Gastrocnemius medialis (tissue), 4 donors: ENCODE data around the gene RRAGB. TPM values are rescaled to one million over a fixed set of nuclear protein-coding genes. Genes with fewer than 3 reads are reported as not detected.
"Not testable (repeated sequence)": the region's sequence is repeated elsewhere in the genome, so short reads cannot be mapped to it uniquely, and the experiment has no call there.

Source experiments
- ATAC-seq, 2 donors: fragments of 150-250 bp; one replicate each; pipeline ENCODE4 v1.9.1; 2016
- DNase-seq, 2 donors: peaks; one replicate each; pipeline ENCODE4 v3.0.0-alpha.2; 2019
- H3K27ac ChIP-seq, 4 donors: fragments of 200-600 bp; sonication (generic); 1 replicate in 1 of 4; 2 replicates in 3 of 4; pipeline ENCODE4 v1.5.1; 2016 to 2018; ENCODE audit warnings: mild to moderate bottlenecking in 2 of 4, moderate library complexity in 1 of 4
- H3K27me3 ChIP-seq, 3 donors: fragments of 200-600 bp; sonication (generic) in 2 of 3; 1 replicate in 1 of 3; 2 replicates in 2 of 3; pipeline versions ENCODE4 v1.5.1 to v1.6.0; 2016 to 2019; ENCODE audit warnings: mild to moderate bottlenecking in 1 of 3, moderate library complexity in 1 of 3
- H3K36me3 ChIP-seq, 2 donors: fragments of 200-600 bp; sonication (generic) in 1 of 2; one replicate each; pipeline ENCODE4 v1.5.1; 2017 to 2018
- H3K4me1 ChIP-seq, 2 donors: fragments of 200-600 bp; sonication (generic) in 1 of 2; one replicate each; pipeline ENCODE4 v1.5.1; 2016 to 2017; ENCODE audit warnings: mild to moderate bottlenecking in 2 of 2
- H3K4me3 ChIP-seq, 4 donors: fragments of 200-600 bp; sonication (generic) in 3 of 4; 1 replicate in 1 of 4; 2 replicates in 3 of 4; pipeline ENCODE4 v1.5.1; 2016 to 2019; ENCODE audit warnings: mild to moderate bottlenecking in 2 of 4
- H3K9me3 ChIP-seq, 3 donors: fragments of 200-600 bp; sonication (generic) in 2 of 3; 1 replicate in 1 of 3; 2 replicates in 2 of 3; pipeline ENCODE4 v1.5.1; 2016 to 2019
- POLR2A ChIP-seq, 2 donors: fragments of 450-650 bp; IDR thresholded peaks; one replicate each; pipeline ENCODE4 v1.6.1; 2017; ENCODE audit warnings: antibody characterized with exemption in 2 of 2, mild to moderate bottlenecking in 2 of 2, moderate library complexity in 2 of 2
- in situ Hi-C, 4 donors: fragments of 200-750 bp; cut with MboI; loops; one replicate each; pipeline versions ENCODE4 v1.15.0 to v1.8.0; 2017; ENCODE audit warnings: low sequenced_read_pairs in 4 of 4
- intact Hi-C: fragments of 100-400 bp; cut with DNase I; formaldehyde crosslinking; loops from one replicate; pipeline ENCODE4 v1.15.1; 2023; ENCODE audit warnings: low total_unique reads
- total RNA-seq, 4 donors: library from RNA; depleted of rRNA; stranded (reverse); fragments of >200 nt; gene quantifications; one replicate each; pipeline versions ENCODE4 v1.1.0 to v1.2.3, GENCODE V29; 2016
- TF ChIP-seq, protein P1 (sequence below), 5 experiments: fragments of 450-650 bp in 3 of 5; fragments of 200-600 bp in 2 of 5; sonication (generic) in 2 of 5; IDR thresholded peaks in 4 of 5; conservative IDR thresholded peaks in 1 of 5; 1 replicate in 4 of 5; 2 replicates in 1 of 5; pipeline ENCODE4 v1.5.1; 2016 to 2019; ENCODE audit warnings: antibody characterized with exemption in 5 of 5, mild to moderate bottlenecking in 3 of 5, moderate library complexity in 3 of 5

Gene RRAGB
- total RNA-seq, 4 donors from 2014 or later, result 2.8 to 20.9 (median 7.4) TPM

- Histone ChIP-seq H3K9me3 (no peaks in the 10 kb centered on the region), H3K4me1 (no peaks in the 10 kb centered on the region), H3K27me3 (peaks cover 0 to 5% (median 5%) of the 10 kb centered on the region in 3 donors), H3K36me3 (no peaks in the 10 kb centered on the region), H3K27ac (no peak overlapping the region), H3K4me3 (no peak overlapping the region)
- no peak for ATAC-seq
- intact Hi-C loops (no loop called here), in situ Hi-C loops (no loop called here)
- no peak for TF ChIP-seq POLR2A (IDR thresholded peaks at IDR 0.05)
- TF ChIP-seq, protein P1, sequence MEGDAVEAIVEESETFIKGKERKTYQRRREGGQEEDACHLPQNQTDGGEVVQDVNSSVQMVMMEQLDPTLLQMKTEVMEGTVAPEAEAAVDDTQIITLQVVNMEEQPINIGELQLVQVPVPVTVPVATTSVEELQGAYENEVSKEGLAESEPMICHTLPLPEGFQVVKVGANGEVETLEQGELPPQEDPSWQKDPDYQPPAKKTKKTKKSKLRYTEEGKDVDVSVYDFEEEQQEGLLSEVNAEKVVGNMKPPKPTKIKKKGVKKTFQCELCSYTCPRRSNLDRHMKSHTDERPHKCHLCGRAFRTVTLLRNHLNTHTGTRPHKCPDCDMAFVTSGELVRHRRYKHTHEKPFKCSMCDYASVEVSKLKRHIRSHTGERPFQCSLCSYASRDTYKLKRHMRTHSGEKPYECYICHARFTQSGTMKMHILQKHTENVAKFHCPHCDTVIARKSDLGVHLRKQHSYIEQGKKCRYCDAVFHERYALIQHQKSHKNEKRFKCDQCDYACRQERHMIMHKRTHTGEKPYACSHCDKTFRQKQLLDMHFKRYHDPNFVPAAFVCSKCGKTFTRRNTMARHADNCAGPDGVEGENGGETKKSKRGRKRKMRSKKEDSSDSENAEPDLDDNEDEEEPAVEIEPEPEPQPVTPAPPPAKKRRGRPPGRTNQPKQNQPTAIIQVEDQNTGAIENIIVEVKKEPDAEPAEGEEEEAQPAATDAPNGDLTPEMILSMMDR (IDR thresholded peaks at IDR 0.05 in 4 of 5, conservative IDR thresholded peaks at IDR 0.05 in 1 of 5), result no peak
- DNase-seq, result no peak
Observed at GRCh38 chrX:55697381-55697780, 20.2 kb upstream of the RRAGB start.

GRCh38 chrX:55702671-55703070 lies 14.9 kb upstream of the RRAGB start:
- no peak overlapping the region for H3K4me3 ChIP-seq
- no peaks in the 10 kb centered on the region for H3K36me3 ChIP-seq
- DNase-seq, result no peak
- peaks cover 0 to 15% (median 5%) of the 10 kb centered on the region in 3 donors for H3K27me3 ChIP-seq
- TF ChIP-seq, protein P1 (IDR thresholded peaks at IDR 0.05 in 4 of 5, conservative IDR thresholded peaks at IDR 0.05 in 1 of 5), result no peak
- no peak for TF ChIP-seq POLR2A (IDR thresholded peaks at IDR 0.05)
- in situ Hi-C loops (loop anchor here (25.0 kb wide), 5 partner anchors 90 to 1065 kb away; partner anchors contain the start of genes FOXR2 (in 1 of the 4), NBDY (in 1 of the 4) and USP51 (in 1 of the 4)), intact Hi-C loops (no loop called here)
- H3K9me3 ChIP-seq, result no peaks in the 10 kb centered on the region
- no peak for ATAC-seq
- no peak overlapping the region for H3K27ac ChIP-seq
- no peaks in the 10 kb centered on the region for H3K4me1 ChIP-seq

DNA sequence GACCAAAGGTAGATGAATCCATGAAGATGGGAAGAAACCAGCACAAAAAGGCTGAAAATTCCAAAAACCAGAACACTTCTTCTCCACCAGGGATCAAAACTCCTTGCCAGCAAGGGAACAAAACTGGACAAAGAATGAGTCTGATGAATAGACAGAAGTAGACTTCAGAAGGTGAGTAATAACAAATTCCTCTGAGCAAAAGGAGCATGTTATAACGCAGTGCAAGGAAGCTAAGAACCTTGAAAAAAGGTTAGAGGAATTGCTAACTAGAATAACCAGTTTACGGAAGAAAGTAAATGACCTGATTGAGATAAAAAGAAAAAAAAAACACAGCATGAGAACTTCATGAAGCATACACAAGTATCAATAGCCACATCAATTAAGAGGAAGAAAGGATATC lies 14.1 kb upstream of the RRAGB start:
- H3K9me3 ChIP-seq, DNase-seq, H3K27ac ChIP-seq, H3K36me3 ChIP-seq, H3K4me3 ChIP-seq, intact Hi-C loops, ATAC-seq, H3K4me1 ChIP-seq: not testable (repeated sequence)
- H3K27me3 ChIP-seq, result peaks cover 0 to 15% (median 5%) of the 10 kb centered on the region in 3 donors
- in situ Hi-C loops, result loop anchor here (25.0 kb wide), 5 partner anchors 91 to 1066 kb away; partner anchors contain the start of genes FOXR2 (in 1 of the 4), NBDY (in 1 of the 4) and USP51 (in 1 of the 4)

DNA sequence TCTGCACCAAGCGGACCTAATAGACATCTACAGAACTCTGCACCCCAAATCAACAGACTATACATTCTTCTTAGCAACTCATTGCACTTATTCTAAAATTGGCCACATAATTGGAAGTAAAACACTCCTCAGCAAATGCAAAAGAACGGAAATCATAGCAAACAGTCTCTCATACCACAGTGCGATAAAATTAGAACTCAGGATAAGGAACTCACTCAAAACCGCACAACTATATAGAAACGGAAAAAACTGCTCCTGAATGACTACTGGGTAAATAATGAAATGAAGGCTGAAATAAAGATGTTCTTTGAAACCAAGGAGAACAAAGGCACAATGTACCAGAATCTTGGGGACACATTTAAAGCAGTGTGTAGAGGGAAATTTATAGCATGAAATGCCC lies 12.5 kb upstream of the RRAGB start:
- H3K27me3 ChIP-seq, result peaks cover 0 to 15% (median 5%) of the 10 kb centered on the region in 3 donors
- intact Hi-C loops, H3K9me3 ChIP-seq, H3K4me3 ChIP-seq, DNase-seq, H3K36me3 ChIP-seq, H3K27ac ChIP-seq, ATAC-seq, H3K4me1 ChIP-seq: not testable (repeated sequence)
- in situ Hi-C loops, result loop anchor here (25.0 kb wide), 5 partner anchors 93 to 1068 kb away; partner anchors contain the start of genes FOXR2 (in 1 of the 4), NBDY (in 1 of the 4) and USP51 (in 1 of the 4)

DNA sequence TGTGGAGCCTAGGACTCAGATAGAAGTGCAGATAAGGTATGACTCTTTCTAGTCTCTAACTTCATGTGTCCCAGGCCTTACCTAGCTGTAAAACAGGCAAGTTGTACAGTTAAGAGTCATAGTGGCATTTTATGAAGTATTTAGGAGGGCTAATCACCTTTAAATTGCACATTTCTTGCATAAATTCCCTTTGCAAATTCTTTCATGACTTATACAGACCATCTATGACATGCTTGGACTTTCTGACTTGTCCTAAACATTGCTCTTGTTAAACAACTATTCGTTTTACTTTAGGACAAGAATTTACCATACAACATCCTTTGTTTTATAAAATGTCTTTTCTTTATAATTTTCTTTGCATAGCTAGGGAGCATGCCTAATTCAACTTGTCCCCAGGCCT lies 7.8 kb upstream of the RRAGB start:
- DNase-seq (no peak), ATAC-seq (no peak)
- H3K27me3 ChIP-seq, result no peaks in the 10 kb centered on the region
- no peaks in the 10 kb centered on the region for H3K9me3 ChIP-seq
- no peak for TF ChIP-seq POLR2A (IDR thresholded peaks at IDR 0.05)
- TF ChIP-seq, protein P1 (IDR thresholded peaks at IDR 0.05 in 4 of 5, conservative IDR thresholded peaks at IDR 0.05 in 1 of 5), result no peak
- in situ Hi-C loops (loop anchor here (25.0 kb wide), 5 partner anchors 97 to 1072 kb away; partner anchors contain the start of genes FOXR2 (in 1 of the 4), NBDY (in 1 of the 4) and USP51 (in 1 of the 4)), intact Hi-C loops (no loop called here)
- H3K4me3 ChIP-seq, result no peak overlapping the region
- no peaks in the 10 kb centered on the region for H3K4me1 ChIP-seq
- H3K36me3 ChIP-seq, result no peaks in the 10 kb centered on the region
- no peak overlapping the region for H3K27ac ChIP-seq
